GM18519 (cell line): ENCODE measurements around the gene MACROH2A2.
"Not testable (repeated sequence)": the region's sequence is repeated elsewhere in the genome, so short reads cannot be mapped to it uniquely, and the experiment has no call there.

Source experiments
- ATAC-seq: cut with Tn5 transposase; IDR thresholded peaks from one replicate; pipeline ENCODE4 v1.9.1; 2021; ENCODE audit warnings: mild to moderate bottlenecking, moderate library complexity; ENCODE audit not compliant: unreplicated experiment, low FRiP score

The MACROH2A2 gene

DNA sequence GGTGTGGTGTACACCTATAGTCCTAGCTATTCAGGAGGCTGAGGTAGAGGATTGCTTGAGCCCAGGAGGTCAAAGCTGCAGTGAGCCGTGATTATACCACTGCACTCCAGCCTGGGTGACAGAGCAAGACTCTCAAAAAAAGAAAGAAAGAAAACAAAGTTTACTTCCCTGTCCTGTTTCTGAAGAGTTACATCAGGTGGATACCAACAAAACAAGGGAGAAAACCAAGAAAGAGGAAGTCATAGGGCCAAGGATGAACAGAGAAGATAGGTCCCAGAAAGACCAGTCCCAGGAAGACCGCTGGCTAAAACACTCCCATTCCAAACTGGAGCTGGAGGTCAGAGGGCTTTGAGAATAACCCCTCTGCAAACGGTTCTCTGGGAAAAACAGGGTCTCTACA, 13.5 kb downstream of the MACROH2A2 start:
- ATAC-seq: no peak

- ATAC-seq: no peak
These were observed 14.9 kb downstream of the MACROH2A2 start for GRCh38 chr10:70067586-70067985.

GRCh38 chr10:70068925-70069324, 16.3 kb downstream of the MACROH2A2 start:
- no peak for ATAC-seq

GRCh38 chr10:70069346-70069745, 16.7 kb downstream of the MACROH2A2 start:
- ATAC-seq: no peak

DNA sequence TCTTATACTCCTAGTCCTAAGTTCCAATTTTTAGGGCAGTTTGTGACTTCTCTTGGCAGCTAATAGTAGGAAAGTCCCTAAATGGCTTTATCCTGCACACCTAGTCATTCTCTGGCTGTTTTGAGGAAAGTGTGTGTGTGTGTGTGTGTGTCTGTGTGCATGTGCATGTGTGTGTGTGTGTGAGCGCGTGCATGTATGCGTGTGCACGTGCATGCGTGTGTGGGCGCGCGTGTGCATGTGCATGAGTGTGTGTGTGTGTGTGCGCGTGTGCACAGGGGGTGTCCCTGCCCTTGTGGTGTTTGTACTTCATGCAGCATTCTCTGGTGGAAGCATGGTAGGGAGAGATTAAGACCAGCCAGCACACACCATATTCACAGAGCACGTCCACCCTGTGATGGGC, 18.2 kb downstream of the MACROH2A2 start:
- ATAC-seq: no peak

- no peak for ATAC-seq
These were observed 21.5 kb downstream of the MACROH2A2 start for GRCh38 chr10:70074165-70074564.

GRCh38 chr10:70074971-70075370, 22.3 kb downstream of the MACROH2A2 start:
- no peak for ATAC-seq

DNA sequence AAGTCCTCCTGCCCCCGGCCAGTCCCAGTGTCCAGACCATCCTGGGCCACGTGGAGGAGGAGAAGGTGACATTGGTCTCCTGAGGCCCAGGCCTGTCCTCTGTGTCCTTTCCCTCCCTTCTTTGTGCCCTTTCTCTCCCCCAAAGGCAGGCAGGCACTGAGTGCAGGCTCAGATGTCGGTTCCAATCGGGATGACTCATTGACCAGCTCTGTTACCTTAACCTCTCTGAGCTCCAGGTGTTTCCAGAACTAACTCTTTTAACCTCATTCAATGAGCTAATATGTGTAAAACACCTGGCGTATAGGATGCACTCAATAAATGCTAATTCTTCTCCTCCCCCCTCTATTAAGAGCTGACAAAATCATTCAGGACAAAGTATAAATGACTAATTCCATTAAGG, 25.7 kb downstream of the MACROH2A2 start:
- no peak for ATAC-seq

DNA sequence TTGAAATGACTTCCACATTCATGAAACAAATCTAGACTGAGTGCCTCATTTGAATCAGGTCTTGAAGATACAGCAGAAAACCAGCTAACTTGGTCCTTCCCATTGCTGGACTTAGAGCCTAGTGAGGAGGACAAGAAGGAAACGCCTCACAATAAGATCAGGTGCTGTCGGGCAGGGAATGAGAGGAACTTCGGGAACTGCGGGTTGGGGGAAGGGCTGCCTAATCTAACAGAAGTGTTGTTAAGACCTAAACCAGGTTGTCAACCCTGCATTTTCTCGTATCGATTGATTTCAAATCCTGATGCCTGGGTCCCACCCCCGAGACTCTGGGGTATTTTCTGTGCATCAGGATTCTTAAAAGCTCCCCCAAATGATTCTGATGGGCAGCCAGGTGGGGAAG, 26.3 kb downstream of the MACROH2A2 start:
- no peak for ATAC-seq

- ATAC-seq: not testable (repeated sequence)
These were observed 28.1 kb downstream of the MACROH2A2 start for GRCh38 chr10:70080789-70081188.

- no peak for ATAC-seq
These were observed 31.5 kb downstream of the MACROH2A2 start for GRCh38 chr10:70084189-70084588.

- ATAC-seq: no peak
These were observed 33.4 kb downstream of the MACROH2A2 start for GRCh38 chr10:70085975-70086613.

- ATAC-seq: no peak
These were observed 35.1 kb downstream of the MACROH2A2 start for GRCh38 chr10:70087616-70088307.

DNA sequence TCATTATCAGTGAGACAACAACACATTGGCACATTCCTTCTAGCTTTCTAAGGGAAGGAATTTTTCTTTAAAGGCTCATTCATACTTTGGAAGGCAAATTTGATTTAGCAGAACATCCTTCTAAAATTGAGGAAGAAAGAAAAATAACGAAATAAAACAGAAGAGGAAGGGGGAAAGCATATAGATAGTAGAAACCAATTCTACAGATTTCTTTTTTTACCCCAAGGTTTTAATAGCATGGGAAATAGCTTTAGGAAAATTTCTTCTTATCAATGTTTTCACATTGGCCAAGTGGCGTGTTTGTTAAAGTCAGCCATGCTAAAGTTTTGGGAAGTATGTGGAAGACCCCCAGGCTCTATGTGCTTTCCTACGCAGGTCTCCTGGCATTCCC, 35.7 kb downstream of the MACROH2A2 start:
- no peak for ATAC-seq

- no peak for ATAC-seq
These were observed 37.4 kb downstream of the MACROH2A2 start for GRCh38 chr10:70090013-70090412.

GRCh38 chr10:70090951-70091350, 38.3 kb downstream of the MACROH2A2 start:
- no peak for ATAC-seq

GRCh38 chr10:70092389-70092718, 39.7 kb downstream of the MACROH2A2 start:
- ATAC-seq: no peak

GRCh38 chr10:70093335-70093944, 40.8 kb downstream of the MACROH2A2 start:
- ATAC-seq: no peak

DNA sequence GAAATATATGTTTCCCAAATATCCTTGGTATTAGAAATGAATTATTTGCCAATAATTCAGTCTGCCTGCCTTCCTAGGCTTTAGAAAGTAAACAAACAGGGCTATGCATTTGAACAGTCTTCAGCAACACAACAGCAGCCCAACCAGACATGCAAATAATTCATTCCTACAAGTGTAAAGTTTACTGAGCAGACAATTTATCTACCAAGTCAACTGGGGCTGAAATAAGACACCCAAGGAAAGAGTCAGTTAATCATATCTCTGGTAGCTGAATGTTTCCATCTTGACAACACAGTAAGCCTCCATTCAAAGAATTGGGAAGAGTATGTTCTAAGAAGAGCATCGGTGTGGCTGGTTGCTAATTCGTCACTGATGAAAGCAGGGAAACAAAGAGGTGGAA, 41.6 kb downstream of the MACROH2A2 start:
- no peak for ATAC-seq

- no peak for ATAC-seq
These were observed 43.5 kb downstream of the MACROH2A2 start for GRCh38 chr10:70096016-70096704.

GRCh38 chr10:70096705-70097420, 44.2 kb downstream of the MACROH2A2 start:
- no peak for ATAC-seq
